H9 (cell line): ENCODE results near the gene TPRG1. TPM values are rescaled to one million over a fixed set of nuclear protein-coding genes. Genes with fewer than 3 reads are reported as not detected.

Experiments used
- DNase-seq: peaks from one replicate; pipeline ENCODE4 v3.0.0-alpha.2; 2017
- H2AFZ ChIP-seq: one replicate; pipeline ENCODE4 v1.6.1; 2013; ENCODE audit warnings: mild to moderate bottlenecking, low read length, control low read depth, moderate library complexity
- H2AK5ac ChIP-seq: 2 replicates; pipeline ENCODE4 v1.6.1; 2013; ENCODE audit warnings: low read length, control low read depth, mixed read lengths; ENCODE audit not compliant: insufficient read length
- H2BK120ac ChIP-seq: one replicate; pipeline ENCODE4 v1.6.1; 2013; ENCODE audit warnings: low read depth, mild to moderate bottlenecking, low read length, control low read depth, inconsistent platforms; ENCODE audit not compliant: poor library complexity, severe bottlenecking
- H2BK12ac ChIP-seq: 2 replicates; pipeline ENCODE4 v1.6.1; 2013; ENCODE audit warnings: low read length, control low read depth, mixed read lengths, low read depth; ENCODE audit not compliant: insufficient read length
- H2BK15ac ChIP-seq: 2 replicates; pipeline ENCODE4 v1.6.1; 2013; ENCODE audit warnings: low read depth, low read length, control low read depth
- H2BK20ac ChIP-seq: one replicate; pipeline ENCODE4 v1.6.1; 2013; ENCODE audit warnings: low read depth, mild to moderate bottlenecking, low read length, control low read depth, inconsistent platforms; ENCODE audit not compliant: poor library complexity, severe bottlenecking
- H2BK5ac ChIP-seq: 2 replicates; pipeline ENCODE4 v1.6.1; 2013; ENCODE audit warnings: low read length, control low read depth, mixed read lengths; ENCODE audit not compliant: insufficient read length
- H3K14ac ChIP-seq: 2 replicates; pipeline ENCODE4 v1.6.1; 2013; ENCODE audit warnings: low read length, control low read depth; ENCODE audit not compliant: insufficient read depth
- H3K18ac ChIP-seq: 2 replicates; pipeline ENCODE4 v1.6.1; 2013; ENCODE audit warnings: low read depth, mild to moderate bottlenecking, mixed read lengths, low read length, control low read depth; ENCODE audit not compliant: insufficient read length
- H3K23ac ChIP-seq: 2 replicates; pipeline ENCODE4 v1.6.1; 2013; ENCODE audit warnings: low read length, control low read depth, mixed read lengths, low read depth; ENCODE audit not compliant: insufficient read length
- H3K23me2 ChIP-seq: 2 replicates; pipeline ENCODE4 v1.6.1; 2013; ENCODE audit warnings: low read depth, mild to moderate bottlenecking, mixed read lengths, low read length, control low read depth; ENCODE audit not compliant: insufficient read length, poor library complexity, severe bottlenecking
- H3K27ac ChIP-seq: 2 replicates; pipeline ENCODE4 v1.5.1; 2013; ENCODE audit warnings: low read length, control low read depth, mixed read lengths, low read depth; ENCODE audit not compliant: insufficient read length
- H3K27me3 ChIP-seq: 2 replicates; pipeline ENCODE4 v1.6.1; 2013; ENCODE audit warnings: low read length, control low read depth, inconsistent platforms; ENCODE audit not compliant: insufficient read depth
- H3K4ac ChIP-seq: 2 replicates; pipeline ENCODE4 v1.6.1; 2013; ENCODE audit warnings: low read depth, mild to moderate bottlenecking, control low read depth, inconsistent platforms, low read length, moderate library complexity
- H3K4me1 ChIP-seq: 2 replicates; pipeline ENCODE4 v1.6.1; 2013; ENCODE audit warnings: low read length, control low read depth, inconsistent platforms; ENCODE audit not compliant: insufficient read depth
- H3K4me2 ChIP-seq: 2 replicates; pipeline ENCODE4 v1.6.1; 2013; ENCODE audit warnings: low read length, control low read depth, mixed read lengths; ENCODE audit not compliant: insufficient read length, insufficient read depth
- H3K56ac ChIP-seq: 2 replicates; pipeline ENCODE4 v1.6.1; 2013; ENCODE audit warnings: low read depth, mild to moderate bottlenecking, mixed read lengths, low read length, control low read depth; ENCODE audit not compliant: insufficient read length
- H3K79me1 ChIP-seq: 2 replicates; pipeline ENCODE4 v1.6.1; 2013; ENCODE audit warnings: low read depth, mild to moderate bottlenecking, moderate library complexity, low read length, control low read depth, inconsistent platforms; ENCODE audit not compliant: insufficient read depth, poor library complexity, severe bottlenecking
- H3K79me2 ChIP-seq: 2 replicates; pipeline ENCODE4 v1.6.1; 2013; ENCODE audit warnings: low read length, control low read depth, inconsistent platforms; ENCODE audit not compliant: insufficient read depth
- H3K9ac ChIP-seq: 2 replicates; pipeline ENCODE4 v1.6.1; 2013; ENCODE audit warnings: low read length, control low read depth, mixed read lengths; ENCODE audit not compliant: insufficient read length; ENCODE audit errors: extremely low read depth
- H3K9me3 ChIP-seq: one replicate; pipeline ENCODE4 v1.6.1; 2013; ENCODE audit warnings: low read depth, low read length, inconsistent platforms; ENCODE audit not compliant: control insufficient read depth
- H3T11ph ChIP-seq: one replicate; pipeline ENCODE4 v1.6.1; 2013; ENCODE audit warnings: mild to moderate bottlenecking, low read length, control low read depth, inconsistent platforms
- H4K20me1 ChIP-seq: one replicate; pipeline ENCODE4 v1.6.1; 2013; ENCODE audit not compliant: control insufficient read depth, insufficient read length, insufficient read depth
- H4K5ac ChIP-seq: 2 replicates; pipeline ENCODE4 v1.6.1; 2013; ENCODE audit warnings: low read depth, mild to moderate bottlenecking, mixed read lengths, low read length, control low read depth; ENCODE audit not compliant: insufficient read length
- H4K8ac ChIP-seq: replicated peaks from 2 replicates; pipeline ENCODE4 v1.6.1; 2013; ENCODE audit warnings: low read length, control low read depth, mixed read lengths, low read depth; ENCODE audit not compliant: insufficient read length
- H4K91ac ChIP-seq: 2 replicates; pipeline ENCODE4 v1.6.1; 2013; ENCODE audit warnings: low read depth, mild to moderate bottlenecking, moderate library complexity, mixed read lengths, low read length, control low read depth; ENCODE audit not compliant: insufficient read length
- H3K27ac Mint-ChIP-seq, 3 experiments: 2 replicates in 2 of 3; 3 replicates in 1 of 3; pipeline ENCODE4 v1.8.0; 2020 to 2021; ENCODE audit warnings: mixed read lengths in 3 of 3, mild to moderate bottlenecking in 1 of 3, moderate library complexity in 1 of 3
- H3K27me3 Mint-ChIP-seq: 2 replicates; pipeline ENCODE4 v1.8.0; 2021; ENCODE audit warnings: low read depth, mild to moderate bottlenecking, moderate library complexity, mixed read lengths
- H3K36me3 Mint-ChIP-seq, 3 experiments: 2 replicates in 2 of 3; 3 replicates in 1 of 3; pipeline ENCODE4 v1.8.0; 2020 to 2021; ENCODE audit warnings: low read depth in 3 of 3, mixed read lengths in 3 of 3; ENCODE audit not compliant: insufficient read depth in 1 of 3
- H3K4me1 Mint-ChIP-seq, 2 experiments: 2 replicates each; pipeline ENCODE4 v1.8.0; 2020; ENCODE audit warnings: mixed read lengths in 2 of 2
- H3K4me3 Mint-ChIP-seq, 2 experiments: 2 replicates in 1 of 2; 3 replicates in 1 of 2; pipeline ENCODE4 v1.8.0; 2020 to 2021; ENCODE audit warnings: mild to moderate bottlenecking in 2 of 2, mixed read lengths in 2 of 2, moderate library complexity in 1 of 2
- H3K9me3 Mint-ChIP-seq, 2 experiments: 2 replicates in 1 of 2; 3 replicates in 1 of 2; pipeline ENCODE4 v1.8.0; 2020; ENCODE audit warnings: mild to moderate bottlenecking in 2 of 2, mixed read lengths in 2 of 2, moderate library complexity in 1 of 2
- WGBS: extraction: QIAGEN DNeasy Blood & Tissue Kit; methylation state at CpG from one replicate; pipeline ENCODE4 v1.1.7; 2013; ENCODE audit warnings: missing lambda C conversion rate, low lambda C conversion rate, mixed read lengths; ENCODE audit not compliant: insufficient read length; ENCODE audit errors: extremely low coverage; 5-methylcytosine and 5-hydroxymethylcytosine counted together
- total RNA-seq: library from RNA; stranded (reverse); gene quantifications from 2 replicates; pipeline ENCODE4 v1.2.1, GENCODE V29; 2021
- TF ChIP-seq, protein P1 (sequence below): fragments of 200-600 bp; sonication (generic); conservative IDR thresholded peaks from 3 replicates; pipeline ENCODE4 v1.8.0; 2021; ENCODE audit warnings: antibody characterized with exemption, mild to moderate bottlenecking

The TPRG1 gene
- total RNA-seq, 1 experiment from 2014 or later: 0.66 TPM

DNA sequence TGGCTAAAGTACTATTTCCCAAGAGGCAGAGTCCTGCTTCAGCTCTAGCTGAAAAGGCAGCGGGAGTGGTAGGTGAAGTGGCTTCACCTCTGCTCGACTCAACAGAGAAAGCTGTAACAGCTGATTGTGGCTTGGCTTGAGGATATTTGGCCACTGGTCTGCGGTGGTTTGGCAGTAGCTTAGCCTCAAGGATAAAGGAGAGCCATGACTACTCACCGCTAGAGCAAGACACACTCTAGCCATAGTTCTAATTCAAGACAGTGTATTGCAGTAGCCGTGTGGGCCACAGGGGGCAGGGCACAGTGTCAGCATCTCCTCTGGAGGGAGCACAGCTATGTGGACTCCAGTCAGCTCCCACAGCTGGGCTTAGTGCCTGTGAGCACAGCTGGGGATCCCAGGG lies 23.5 kb downstream of the TPRG1 start:
- peak; percentile 39 for DNase-seq
- no peak overlapping the region for H2BK20ac ChIP-seq
- no peak overlapping the region for H2BK5ac ChIP-seq
- no peaks in the 10 kb centered on the region for H3K79me2 ChIP-seq
- H3K4me1 Mint-ChIP-seq: no peaks in the 10 kb centered on the region
- H3K14ac ChIP-seq: no peak overlapping the region
- no peaks in the 10 kb centered on the region for H3K27me3 Mint-ChIP-seq
- no peak overlapping the region for H2BK12ac ChIP-seq
- H2BK120ac ChIP-seq: no peak overlapping the region
- no peak overlapping the region for H3K4ac ChIP-seq
- TF ChIP-seq, protein P1, sequence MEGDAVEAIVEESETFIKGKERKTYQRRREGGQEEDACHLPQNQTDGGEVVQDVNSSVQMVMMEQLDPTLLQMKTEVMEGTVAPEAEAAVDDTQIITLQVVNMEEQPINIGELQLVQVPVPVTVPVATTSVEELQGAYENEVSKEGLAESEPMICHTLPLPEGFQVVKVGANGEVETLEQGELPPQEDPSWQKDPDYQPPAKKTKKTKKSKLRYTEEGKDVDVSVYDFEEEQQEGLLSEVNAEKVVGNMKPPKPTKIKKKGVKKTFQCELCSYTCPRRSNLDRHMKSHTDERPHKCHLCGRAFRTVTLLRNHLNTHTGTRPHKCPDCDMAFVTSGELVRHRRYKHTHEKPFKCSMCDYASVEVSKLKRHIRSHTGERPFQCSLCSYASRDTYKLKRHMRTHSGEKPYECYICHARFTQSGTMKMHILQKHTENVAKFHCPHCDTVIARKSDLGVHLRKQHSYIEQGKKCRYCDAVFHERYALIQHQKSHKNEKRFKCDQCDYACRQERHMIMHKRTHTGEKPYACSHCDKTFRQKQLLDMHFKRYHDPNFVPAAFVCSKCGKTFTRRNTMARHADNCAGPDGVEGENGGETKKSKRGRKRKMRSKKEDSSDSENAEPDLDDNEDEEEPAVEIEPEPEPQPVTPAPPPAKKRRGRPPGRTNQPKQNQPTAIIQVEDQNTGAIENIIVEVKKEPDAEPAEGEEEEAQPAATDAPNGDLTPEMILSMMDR: peak; percentile 56
- H3K27ac Mint-ChIP-seq: no peak overlapping the region
- no peak overlapping the region for H3K56ac ChIP-seq
- H3T11ph ChIP-seq: no peak overlapping the region
- no peak overlapping the region for H3K27ac ChIP-seq
- H3K79me1 ChIP-seq: no peaks in the 10 kb centered on the region
- no peak overlapping the region for H4K5ac ChIP-seq
- H3K9me3 ChIP-seq: no peaks in the 10 kb centered on the region
- H4K91ac ChIP-seq: no peak overlapping the region
- H2AK5ac ChIP-seq: no peak overlapping the region
- no peak overlapping the region for H4K8ac ChIP-seq
- no peak overlapping the region for H2BK15ac ChIP-seq
- H4K20me1 ChIP-seq: no peaks in the 10 kb centered on the region
- WGBS: no CpG with 5 or more reads among the region's 5 CpGs
- no peak overlapping the region for H3K18ac ChIP-seq
- H3K4me1 ChIP-seq: no peaks in the 10 kb centered on the region
- H3K9me3 Mint-ChIP-seq: peaks cover 25 to 26% of the 10 kb centered on the region in 2 experiments
- H2AFZ ChIP-seq: no peak overlapping the region
- no peak overlapping the region for H3K9ac ChIP-seq
- no peak overlapping the region for H3K4me2 ChIP-seq
- H3K23me2 ChIP-seq: no peaks in the 10 kb centered on the region
- H3K4me3 Mint-ChIP-seq: no peak overlapping the region
- no peaks in the 10 kb centered on the region for H3K27me3 ChIP-seq
- no peak overlapping the region for H3K23ac ChIP-seq
- peaks cover 3 to 15% (median 3%) of the 10 kb centered on the region in 3 experiments; a peak in 6 of 7 replicates for H3K36me3 Mint-ChIP-seq
